8988T (cell line): ENCODE results near the gene SHISAL2B.
"Not testable (repeated sequence)": the region's sequence is repeated elsewhere in the genome, so short reads cannot be mapped to it uniquely, and the experiment has no call there.

Experiments used
- DNase-seq: peaks from one replicate; pipeline ENCODE4 v3.0.0; 2011

SHISAL2B gene

GRCh38 chr5:64706074-64706473 lies 15.8 kb downstream of the SHISAL2B start:
- not testable (repeated sequence) for DNase-seq

DNA sequence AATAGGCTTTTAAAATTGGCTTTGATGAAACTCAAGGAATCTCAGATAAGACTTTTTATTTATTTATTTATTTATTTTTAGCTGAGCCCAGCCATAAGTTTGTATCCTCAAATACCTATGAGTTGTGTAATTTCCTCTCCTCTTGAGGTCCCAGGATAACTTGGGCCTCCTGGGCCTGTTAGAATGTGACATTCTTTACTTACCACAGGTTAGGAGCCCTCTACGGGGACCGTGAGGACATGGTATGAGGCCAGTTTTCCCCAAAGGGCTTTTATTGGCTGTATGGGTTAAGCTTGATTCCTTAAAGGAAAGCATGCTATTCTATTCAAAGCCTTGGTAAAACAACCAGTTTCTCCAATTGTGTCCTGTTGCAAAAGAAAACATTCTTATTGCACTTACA lies 16.9 kb downstream of the SHISAL2B start:
- DNase-seq, result no peak

GRCh38 chr5:64714495-64714894 lies 24.2 kb downstream of the SHISAL2B start:
- DNase-seq, result not testable (repeated sequence)

- DNase-seq, result no peak
These were observed 32.3 kb downstream of the SHISAL2B start for GRCh38 chr5:64722588-64722987.

- no peak for DNase-seq
These were observed 36.8 kb downstream of the SHISAL2B start for GRCh38 chr5:64727150-64727549.

- no peak for DNase-seq
These were observed 52.1 kb downstream of the SHISAL2B start for GRCh38 chr5:64742411-64742810.

GRCh38 chr5:64742821-64743220 lies 52.5 kb downstream of the SHISAL2B start:
- no peak for DNase-seq

DNA sequence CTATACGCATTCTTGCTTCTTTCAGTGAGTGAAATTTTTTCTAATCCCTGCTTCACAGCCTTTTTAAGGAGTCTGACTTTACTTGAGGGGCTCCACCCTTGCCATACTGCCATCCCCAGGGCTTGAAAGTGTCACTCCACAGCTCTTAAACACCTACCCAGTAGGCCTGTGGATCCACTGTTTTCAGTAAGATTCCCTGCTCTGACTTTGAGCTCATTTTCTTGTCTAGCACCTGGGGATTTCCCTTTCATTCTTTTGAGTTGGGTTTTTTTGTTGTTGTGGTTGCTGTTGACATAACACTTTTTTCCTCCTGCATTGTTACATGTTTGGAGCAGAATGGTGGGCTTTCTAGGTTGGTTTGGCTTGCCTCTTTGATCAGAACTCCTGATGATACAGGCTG lies 54.6 kb downstream of the SHISAL2B start:
- DNase-seq, result no peak

- no peak for DNase-seq
These were observed 56.1 kb downstream of the SHISAL2B start for GRCh38 chr5:64746446-64746845.

- DNase-seq, result no peak
These were observed 59.1 kb downstream of the SHISAL2B start for GRCh38 chr5:64749385-64749784.

GRCh38 chr5:64754066-64754465 lies 63.8 kb downstream of the SHISAL2B start:
- no peak for DNase-seq

DNA sequence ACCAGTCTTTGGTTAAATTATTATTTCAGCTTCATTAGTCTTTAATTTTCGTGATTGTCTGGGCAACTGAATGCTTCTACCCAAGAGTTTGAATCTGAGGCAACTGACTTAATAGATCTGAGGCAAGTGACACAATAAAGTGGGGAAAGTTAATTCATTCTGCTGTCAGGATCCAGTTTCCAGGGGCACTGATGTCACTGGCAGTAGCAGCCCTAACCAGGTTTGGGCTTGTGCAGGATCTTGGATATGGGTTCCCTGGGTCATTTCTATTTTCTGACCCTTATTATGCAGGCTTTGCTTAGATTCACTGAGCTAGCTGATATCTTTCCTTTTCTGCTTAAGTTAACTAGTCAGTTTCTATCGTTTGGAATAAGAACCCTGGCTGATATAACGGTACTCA lies 68.6 kb downstream of the SHISAL2B start:
- DNase-seq, result no peak

- no peak for DNase-seq
These were observed 69.8 kb downstream of the SHISAL2B start for GRCh38 chr5:64759960-64760660.

- no peak for DNase-seq
These were observed 73.7 kb downstream of the SHISAL2B start for GRCh38 chr5:64763948-64764503.

DNA sequence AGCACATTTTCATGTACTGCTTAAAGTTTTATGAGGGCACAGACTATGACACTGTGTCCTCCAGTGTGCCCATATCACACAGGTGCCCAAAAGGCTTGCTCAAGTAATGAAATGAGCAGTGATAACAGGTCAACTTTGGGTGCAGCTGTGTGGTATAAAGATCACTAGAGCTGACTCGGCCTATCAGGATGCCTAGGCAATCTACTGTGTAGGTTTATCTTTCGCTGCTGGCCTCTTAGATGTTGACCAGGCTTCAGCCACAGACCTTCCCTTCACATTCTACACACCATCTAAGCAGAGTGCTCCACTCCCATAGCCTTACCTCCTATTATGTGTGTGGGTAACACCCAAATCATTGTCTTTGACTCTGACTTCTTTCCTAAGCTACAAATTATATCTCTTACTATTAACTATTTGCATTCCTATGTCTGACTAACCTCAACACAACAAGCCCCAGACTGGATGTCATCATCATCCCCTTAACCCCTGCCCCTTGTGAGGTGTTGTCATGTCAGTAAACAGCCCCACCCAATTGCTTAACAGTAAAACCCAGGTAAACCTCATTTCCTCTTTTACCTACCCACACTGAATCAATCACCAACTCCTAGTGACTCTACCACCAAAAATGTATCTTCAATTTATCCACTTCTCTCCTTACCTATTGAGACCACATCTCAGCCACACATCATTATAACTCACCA lies 75.7 kb downstream of the SHISAL2B start:
- DNase-seq, result no peak

DNA sequence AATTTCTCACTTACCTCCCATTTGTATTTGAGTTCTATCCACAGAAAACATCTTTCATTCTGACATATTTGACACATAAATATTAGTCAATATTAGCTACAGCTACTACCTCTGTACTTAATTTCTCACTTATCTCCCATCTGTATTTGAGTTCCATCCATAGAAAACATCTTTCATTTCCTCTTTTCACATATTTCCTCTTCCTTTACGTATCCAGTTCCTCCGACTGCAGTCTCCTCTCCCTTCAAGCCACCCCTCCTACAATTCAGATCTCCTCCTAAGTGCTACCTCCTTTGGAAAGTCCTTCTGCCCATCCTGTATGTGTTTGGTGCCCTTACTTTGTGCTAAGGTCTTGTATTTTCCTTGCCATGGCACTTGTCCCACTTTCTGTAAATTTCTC lies 76.6 kb downstream of the SHISAL2B start:
- no peak for DNase-seq
